SK-N-SH treated with all-trans-retinoic acid at 6 μM for 48 hours (cell line): ENCODE data around the gene GPR151.

Experiments used
- ATAC-seq: fragments of 200-7000 bp; cut with Tn5 transposase; 3 replicates; pipeline ENCODE4 v1.9.1; 2020; ENCODE audit warnings: mild to moderate bottlenecking, moderate library complexity
- ARNTL ChIP-seq: fragments of 450-650 bp; formaldehyde crosslinking; IDR thresholded peaks from 2 replicates; pipeline ENCODE4 v1.5.0; 2020; ENCODE audit warnings: low read depth, mild to moderate bottlenecking, moderate library complexity, borderline replicate concordance
- BACH2 ChIP-seq: fragments of 250-450 bp; sonication (Bioruptor Pico); IDR thresholded peaks from 2 replicates; pipeline ENCODE4 v1.9.0; 2021; ENCODE audit warnings: mild to moderate bottlenecking, borderline replicate concordance
- CSDC2 ChIP-seq: fragments of 250-450 bp; sonication (Bioruptor Pico); IDR thresholded peaks from 2 replicates; pipeline ENCODE4 v1.5.0; 2020; ENCODE audit warnings: mild to moderate bottlenecking, moderate library complexity
- ESRRG ChIP-seq: fragments of 250-450 bp; sonication (Bioruptor Pico); IDR thresholded peaks from 2 replicates; pipeline ENCODE4 v1.6.1; 2021; ENCODE audit warnings: mild to moderate bottlenecking
- GLIS3 ChIP-seq: fragments of 250-450 bp; sonication (Bioruptor Pico); IDR thresholded peaks from 2 replicates; pipeline ENCODE4 v1.5.0; 2020; ENCODE audit warnings: mild to moderate bottlenecking, moderate library complexity
- ISL1 ChIP-seq: fragments of 250-450 bp; sonication (Bioruptor Pico); IDR thresholded peaks from 2 replicates; pipeline ENCODE4 v2.1.2; 2022; ENCODE audit warnings: mild to moderate bottlenecking, moderate library complexity
- OSR1 ChIP-seq: fragments of 250-450 bp; sonication (Bioruptor Pico); IDR thresholded peaks from 2 replicates; pipeline ENCODE4 v1.8.0; 2022; ENCODE audit warnings: moderate library complexity, mild to moderate bottlenecking, inconsistent platforms
- PPARA ChIP-seq: fragments of 250-450 bp; sonication (Bioruptor Pico); IDR thresholded peaks from 2 replicates; pipeline ENCODE4 v1.5.0; 2020; ENCODE audit warnings: mild to moderate bottlenecking, borderline replicate concordance
- RARB ChIP-seq: fragments of 250-450 bp; sonication (Bioruptor Pico); IDR thresholded peaks from 2 replicates; pipeline ENCODE4 v1.8.0; 2021; ENCODE audit warnings: mild to moderate bottlenecking, moderate library complexity
- SNAI2 ChIP-seq: fragments of 250-450 bp; sonication (Bioruptor Pico); IDR thresholded peaks from 2 replicates; pipeline ENCODE4 v1.5.0; 2020; ENCODE audit warnings: mild to moderate bottlenecking, moderate library complexity
- TCF4 ChIP-seq: fragments of 250-450 bp; sonication (Bioruptor Pico); IDR thresholded peaks from 2 replicates; pipeline ENCODE4 v1.8.0; 2021; ENCODE audit warnings: mild to moderate bottlenecking, moderate library complexity, borderline replicate concordance
- TOX ChIP-seq: fragments of 250-450 bp; sonication (Bioruptor Pico); IDR thresholded peaks from 2 replicates; pipeline ENCODE4 v1.8.0; 2021; ENCODE audit warnings: mild to moderate bottlenecking, moderate library complexity, borderline replicate concordance
- ZC3H10 ChIP-seq: fragments of 250-450 bp; sonication (Bioruptor Pico); IDR thresholded peaks from 2 replicates; pipeline ENCODE4 v1.5.1; 2021; ENCODE audit warnings: mild to moderate bottlenecking, moderate library complexity
- ZFP3 ChIP-seq: fragments of 250-450 bp; sonication (Bioruptor Pico); IDR thresholded peaks from 2 replicates; pipeline ENCODE4 v1.5.0; 2020; ENCODE audit warnings: mild to moderate bottlenecking, moderate library complexity
- ZFP30 ChIP-seq: fragments of 450-650 bp; formaldehyde crosslinking; IDR thresholded peaks from 2 replicates; pipeline ENCODE4 v1.5.0; 2022; ENCODE audit warnings: mild to moderate bottlenecking, moderate library complexity
- ZNF565 ChIP-seq: fragments of 450-650 bp; formaldehyde crosslinking; conservative IDR thresholded peaks from 2 replicates; pipeline ENCODE4 v1.5.0; 2020; ENCODE audit warnings: low read depth, mild to moderate bottlenecking, moderate library complexity
- ZNF70 ChIP-seq: fragments of 450-650 bp; formaldehyde crosslinking; IDR thresholded peaks from 2 replicates; pipeline ENCODE4 v1.5.0; 2020; ENCODE audit warnings: mild to moderate bottlenecking, moderate library complexity
- TF ChIP-seq, protein P1 (sequence below): fragments of 250-450 bp; sonication (Bioruptor Pico); IDR thresholded peaks from 2 replicates; pipeline ENCODE4 v1.5.0; 2020; ENCODE audit warnings: mild to moderate bottlenecking, moderate library complexity
- TF ChIP-seq, protein P2 (sequence below): fragments of 250-450 bp; sonication (Bioruptor Pico); IDR thresholded peaks from 2 replicates; pipeline ENCODE4 v1.5.1; 2021; ENCODE audit warnings: mild to moderate bottlenecking, moderate library complexity
- TF ChIP-seq, protein P3 (sequence below): fragments of 250-450 bp; sonication (Bioruptor Pico); IDR thresholded peaks from 2 replicates; pipeline ENCODE4 v1.5.1; 2020; ENCODE audit warnings: low read depth, mild to moderate bottlenecking, moderate library complexity
- TF ChIP-seq, protein P4 (sequence below): fragments of 250-450 bp; sonication (Bioruptor Pico); IDR thresholded peaks from 2 replicates; pipeline ENCODE4 v1.8.0; 2020; ENCODE audit warnings: mild to moderate bottlenecking, moderate library complexity, borderline replicate concordance
- TF ChIP-seq, protein P5 (sequence below): fragments of 250-450 bp; sonication (Bioruptor Pico); IDR thresholded peaks from 2 replicates; pipeline ENCODE4 v1.8.0; 2021; ENCODE audit warnings: low read depth, mild to moderate bottlenecking, moderate library complexity, borderline replicate concordance

Gene GPR151

DNA sequence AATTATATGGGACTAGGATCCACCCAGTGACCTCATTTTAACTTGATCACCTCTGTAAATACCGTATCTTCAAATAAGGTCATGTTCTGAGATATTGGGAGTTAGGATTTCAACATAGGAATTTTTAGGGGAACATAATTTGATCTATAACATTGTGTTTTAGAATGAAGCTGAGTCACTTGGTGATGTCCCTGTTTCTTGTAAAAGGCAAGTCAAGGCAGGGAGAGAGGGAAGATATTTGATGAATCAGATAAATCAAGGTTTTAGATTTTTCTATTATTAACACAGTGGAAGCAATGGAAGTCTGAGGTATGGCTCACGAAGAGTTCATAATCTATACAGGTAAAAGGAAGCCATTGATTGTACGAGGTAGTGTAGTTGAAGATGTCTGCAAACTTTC lies 11.8 kb upstream of the GPR151 start:
- no peak for ATAC-seq
- TF ChIP-seq, protein P1, sequence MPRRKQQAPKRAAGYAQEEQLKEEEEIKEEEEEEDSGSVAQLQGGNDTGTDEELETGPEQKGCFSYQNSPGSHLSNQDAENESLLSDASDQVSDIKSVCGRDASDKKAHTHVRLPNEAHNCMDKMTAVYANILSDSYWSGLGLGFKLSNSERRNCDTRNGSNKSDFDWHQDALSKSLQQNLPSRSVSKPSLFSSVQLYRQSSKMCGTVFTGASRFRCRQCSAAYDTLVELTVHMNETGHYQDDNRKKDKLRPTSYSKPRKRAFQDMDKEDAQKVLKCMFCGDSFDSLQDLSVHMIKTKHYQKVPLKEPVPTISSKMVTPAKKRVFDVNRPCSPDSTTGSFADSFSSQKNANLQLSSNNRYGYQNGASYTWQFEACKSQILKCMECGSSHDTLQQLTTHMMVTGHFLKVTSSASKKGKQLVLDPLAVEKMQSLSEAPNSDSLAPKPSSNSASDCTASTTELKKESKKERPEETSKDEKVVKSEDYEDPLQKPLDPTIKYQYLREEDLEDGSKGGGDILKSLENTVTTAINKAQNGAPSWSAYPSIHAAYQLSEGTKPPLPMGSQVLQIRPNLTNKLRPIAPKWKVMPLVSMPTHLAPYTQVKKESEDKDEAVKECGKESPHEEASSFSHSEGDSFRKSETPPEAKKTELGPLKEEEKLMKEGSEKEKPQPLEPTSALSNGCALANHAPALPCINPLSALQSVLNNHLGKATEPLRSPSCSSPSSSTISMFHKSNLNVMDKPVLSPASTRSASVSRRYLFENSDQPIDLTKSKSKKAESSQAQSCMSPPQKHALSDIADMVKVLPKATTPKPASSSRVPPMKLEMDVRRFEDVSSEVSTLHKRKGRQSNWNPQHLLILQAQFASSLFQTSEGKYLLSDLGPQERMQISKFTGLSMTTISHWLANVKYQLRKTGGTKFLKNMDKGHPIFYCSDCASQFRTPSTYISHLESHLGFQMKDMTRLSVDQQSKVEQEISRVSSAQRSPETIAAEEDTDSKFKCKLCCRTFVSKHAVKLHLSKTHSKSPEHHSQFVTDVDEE (CRISPR knock-in tag) = no peak
- TF ChIP-seq, protein P2, sequence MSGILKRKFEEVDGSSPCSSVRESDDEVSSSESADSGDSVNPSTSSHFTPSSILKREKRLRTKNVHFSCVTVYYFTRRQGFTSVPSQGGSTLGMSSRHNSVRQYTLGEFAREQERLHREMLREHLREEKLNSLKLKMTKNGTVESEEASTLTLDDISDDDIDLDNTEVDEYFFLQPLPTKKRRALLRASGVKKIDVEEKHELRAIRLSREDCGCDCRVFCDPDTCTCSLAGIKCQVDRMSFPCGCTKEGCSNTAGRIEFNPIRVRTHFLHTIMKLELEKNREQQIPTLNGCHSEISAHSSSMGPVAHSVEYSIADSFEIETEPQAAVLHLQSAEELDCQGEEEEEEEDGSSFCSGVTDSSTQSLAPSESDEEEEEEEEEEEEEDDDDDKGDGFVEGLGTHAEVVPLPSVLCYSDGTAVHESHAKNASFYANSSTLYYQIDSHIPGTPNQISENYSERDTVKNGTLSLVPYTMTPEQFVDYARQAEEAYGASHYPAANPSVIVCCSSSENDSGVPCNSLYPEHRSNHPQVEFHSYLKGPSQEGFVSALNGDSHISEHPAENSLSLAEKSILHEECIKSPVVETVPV = no peak
- TF ChIP-seq ZNF70 (CRISPR knock-in tag) (no peak), GLIS3 (CRISPR knock-in tag) (no peak), TCF4 (CRISPR knock-in tag) (no peak), TOX (CRISPR knock-in tag) (no peak), OSR1 (CRISPR knock-in tag) (no peak), ARNTL (CRISPR knock-in tag) (no peak), RARB (CRISPR knock-in tag) (no peak)
- TF ChIP-seq, protein P3, sequence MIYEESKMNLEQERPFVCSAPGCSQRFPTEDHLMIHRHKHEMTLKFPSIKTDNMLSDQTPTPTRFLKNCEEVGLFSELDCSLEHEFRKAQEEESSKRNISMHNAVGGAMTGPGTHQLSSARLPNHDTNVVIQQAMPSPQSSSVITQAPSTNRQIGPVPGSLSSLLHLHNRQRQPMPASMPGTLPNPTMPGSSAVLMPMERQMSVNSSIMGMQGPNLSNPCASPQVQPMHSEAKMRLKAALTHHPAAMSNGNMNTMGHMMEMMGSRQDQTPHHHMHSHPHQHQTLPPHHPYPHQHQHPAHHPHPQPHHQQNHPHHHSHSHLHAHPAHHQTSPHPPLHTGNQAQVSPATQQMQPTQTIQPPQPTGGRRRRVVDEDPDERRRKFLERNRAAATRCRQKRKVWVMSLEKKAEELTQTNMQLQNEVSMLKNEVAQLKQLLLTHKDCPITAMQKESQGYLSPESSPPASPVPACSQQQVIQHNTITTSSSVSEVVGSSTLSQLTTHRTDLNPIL = no peak

DNA sequence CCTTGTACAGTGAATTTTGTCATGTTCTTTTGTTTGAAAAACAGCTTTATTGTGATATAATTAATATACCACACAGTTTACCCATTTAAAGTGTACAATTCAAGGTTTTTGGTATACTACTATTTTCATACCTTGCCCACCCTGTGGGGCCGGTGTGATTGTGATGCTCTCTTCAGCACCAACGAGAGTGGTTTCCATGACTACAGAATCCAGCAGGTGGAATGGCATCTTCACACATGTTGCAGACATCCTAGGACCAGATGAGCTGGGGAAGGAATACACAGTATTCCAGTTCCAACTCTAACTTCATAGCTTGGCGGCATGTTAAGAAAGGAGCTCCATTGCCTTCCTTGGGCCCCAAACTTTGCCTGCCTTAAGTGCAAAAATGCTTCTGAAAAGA lies 7.7 kb upstream of the GPR151 start:
- no peak for ATAC-seq
- TF ChIP-seq TCF4 (CRISPR knock-in tag) (no peak), TOX (CRISPR knock-in tag) (no peak), BACH2 (no peak), ISL1 (CRISPR knock-in tag) (no peak), CSDC2 (no peak), ZFP30 (CRISPR knock-in tag) (no peak), PPARA (CRISPR knock-in tag) (no peak), ZNF565 (CRISPR knock-in tag) (no peak), SNAI2 (CRISPR knock-in tag) (no peak), ZC3H10 (CRISPR knock-in tag) (no peak), RARB (CRISPR knock-in tag) (no peak), ZNF70 (CRISPR knock-in tag) (no peak), OSR1 (CRISPR knock-in tag) (no peak), GLIS3 (CRISPR knock-in tag) (no peak)
- TF ChIP-seq, protein P4, sequence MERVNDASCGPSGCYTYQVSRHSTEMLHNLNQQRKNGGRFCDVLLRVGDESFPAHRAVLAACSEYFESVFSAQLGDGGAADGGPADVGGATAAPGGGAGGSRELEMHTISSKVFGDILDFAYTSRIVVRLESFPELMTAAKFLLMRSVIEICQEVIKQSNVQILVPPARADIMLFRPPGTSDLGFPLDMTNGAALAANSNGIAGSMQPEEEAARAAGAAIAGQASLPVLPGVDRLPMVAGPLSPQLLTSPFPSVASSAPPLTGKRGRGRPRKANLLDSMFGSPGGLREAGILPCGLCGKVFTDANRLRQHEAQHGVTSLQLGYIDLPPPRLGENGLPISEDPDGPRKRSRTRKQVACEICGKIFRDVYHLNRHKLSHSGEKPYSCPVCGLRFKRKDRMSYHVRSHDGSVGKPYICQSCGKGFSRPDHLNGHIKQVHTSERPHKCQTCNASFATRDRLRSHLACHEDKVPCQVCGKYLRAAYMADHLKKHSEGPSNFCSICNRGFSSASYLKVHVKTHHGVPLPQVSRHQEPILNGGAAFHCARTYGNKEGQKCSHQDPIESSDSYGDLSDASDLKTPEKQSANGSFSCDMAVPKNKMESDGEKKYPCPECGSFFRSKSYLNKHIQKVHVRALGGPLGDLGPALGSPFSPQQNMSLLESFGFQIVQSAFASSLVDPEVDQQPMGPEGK = no peak
- TF ChIP-seq, protein P2 = no peak
- TF ChIP-seq, all 23 proteins: peak for 0

DNA sequence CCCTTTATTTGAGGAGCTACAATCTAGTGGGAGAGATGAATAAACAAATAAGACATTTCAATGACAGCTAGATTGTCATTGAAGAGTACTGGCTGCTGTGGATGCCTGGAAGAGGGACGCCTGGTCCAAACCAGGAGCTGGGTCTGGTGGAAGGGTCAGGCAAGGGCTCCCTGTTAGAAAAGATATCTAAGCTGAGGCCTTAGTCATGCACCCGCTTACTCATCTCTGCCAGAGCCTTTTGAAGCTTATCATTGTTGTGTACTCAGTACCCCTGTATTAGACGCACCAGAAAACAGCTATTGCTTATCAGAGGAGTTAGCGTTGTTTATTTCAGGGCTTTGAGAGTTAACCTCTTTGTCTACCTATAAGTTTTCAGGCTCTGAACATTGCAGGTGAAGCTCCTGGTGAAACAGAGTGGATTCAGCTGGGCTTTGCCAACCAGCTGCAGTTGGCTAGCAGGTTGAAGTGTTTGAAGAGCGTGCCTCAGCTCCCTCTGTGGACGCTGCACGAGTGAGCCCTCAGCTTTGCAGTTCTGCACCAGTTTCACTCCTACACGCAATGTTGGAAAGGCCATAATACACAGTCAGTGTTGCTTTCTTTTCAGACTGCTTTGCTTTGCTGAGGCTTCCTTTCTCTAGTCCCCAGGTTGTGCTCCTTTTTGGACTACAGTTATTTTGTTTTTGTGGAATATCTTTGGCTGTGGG lies 5.6 kb upstream of the GPR151 start:
- no peak for ATAC-seq
- TF ChIP-seq ZFP3 (CRISPR knock-in tag) (no peak), PPARA (CRISPR knock-in tag) (no peak), OSR1 (CRISPR knock-in tag) (no peak), CSDC2 (no peak), ESRRG (CRISPR knock-in tag) (no peak)
- TF ChIP-seq, protein P2 = no peak
- TF ChIP-seq, protein P5, sequence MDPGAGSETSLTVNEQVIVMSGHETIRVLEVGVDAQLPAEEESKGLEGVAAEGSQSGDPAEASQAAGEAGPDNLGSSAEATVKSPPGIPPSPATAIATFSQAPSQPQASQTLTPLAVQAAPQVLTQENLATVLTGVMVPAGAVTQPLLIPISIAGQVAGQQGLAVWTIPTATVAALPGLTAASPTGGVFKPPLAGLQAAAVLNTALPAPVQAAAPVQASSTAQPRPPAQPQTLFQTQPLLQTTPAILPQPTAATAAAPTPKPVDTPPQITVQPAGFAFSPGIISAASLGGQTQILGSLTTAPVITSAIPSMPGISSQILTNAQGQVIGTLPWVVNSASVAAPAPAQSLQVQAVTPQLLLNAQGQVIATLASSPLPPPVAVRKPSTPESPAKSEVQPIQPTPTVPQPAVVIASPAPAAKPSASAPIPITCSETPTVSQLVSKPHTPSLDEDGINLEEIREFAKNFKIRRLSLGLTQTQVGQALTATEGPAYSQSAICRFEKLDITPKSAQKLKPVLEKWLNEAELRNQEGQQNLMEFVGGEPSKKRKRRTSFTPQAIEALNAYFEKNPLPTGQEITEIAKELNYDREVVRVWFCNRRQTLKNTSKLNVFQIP (CRISPR knock-in tag) = no peak
- TF ChIP-seq, protein P4 = no peak
